H1 (cell line): ENCODE measurements around the gene KIDINS220. TPM values are rescaled to one million over a fixed set of nuclear protein-coding genes. Genes with fewer than 3 reads are reported as not detected.
A peak's percentile ranks its signal among the peaks of the same experiment; 100 is the strongest.

Source experiments
- BACH1 ChIP-seq: IDR thresholded peaks from 2 replicates; pipeline ENCODE4 v1.6.1; 2012; ENCODE audit warnings: low read length, improper control_type of control experiment
- BRCA1 ChIP-seq: IDR thresholded peaks from 2 replicates; pipeline ENCODE4 v1.6.1; 2012; ENCODE audit warnings: low read depth, low read length, improper control_type of control experiment
- CBX5 ChIP-seq: fragments of 300-800, 300-1000 bp; sonication (generic); IDR thresholded peaks from 2 replicates; pipeline ENCODE4 v1.7.1; 2016; ENCODE audit warnings: antibody characterized with exemption, low read length, low read depth
- CHD7 ChIP-seq: fragments of 300-600 bp; sonication (generic); IDR thresholded peaks from 2 replicates; pipeline ENCODE4 v1.7.1; 2012; ENCODE audit warnings: low read length, moderate library complexity, mild to moderate bottlenecking, inconsistent platforms; ENCODE audit not compliant: insufficient replicate concordance
- RFX5 ChIP-seq: IDR thresholded peaks from 2 replicates; pipeline ENCODE4 v1.6.1; 2011; ENCODE audit warnings: low read depth, low read length, improper control_type of control experiment, borderline replicate concordance
- TAF1 ChIP-seq: IDR thresholded peaks from 2 replicates; pipeline ENCODE4 v1.6.1; 2011; ENCODE audit warnings: mild to moderate bottlenecking, low read depth, low read length
- USF2 ChIP-seq: IDR thresholded peaks from 2 replicates; pipeline ENCODE4 v1.6.1; 2011; ENCODE audit warnings: low read length, improper control_type of control experiment
- polyA plus RNA-seq, 7 experiments: library from polyadenylated mRNA; depleted of rRNA in 3 of 7; stranded (reverse) in 5 of 7; unstranded in 2 of 7; fragments of >200 nt in 5 of 7; fragments of 200-250 nt in 2 of 7; gene quantifications; 1 replicate in 5 of 7; 2 replicates in 1 of 7; 4 replicates in 1 of 7; pipeline versions ENCODE4 v1.2.1 to v1.2.3, GENCODE V29; 2011 to 2013; ENCODE audit warnings: missing spikeins in 2 of 7, mixed read lengths in 2 of 7
- total RNA-seq: library from RNA; stranded (reverse); fragmentation: NEBNext Ultra II Directional; extraction: Animal tissue kit (Norgen Biotek cat#: 25700); gene quantifications from 2 replicates; pipeline ENCODE4 v1.2.1, GENCODE V29; 2021

The KIDINS220 gene
- total and polyA plus RNA-seq, 2 of the 8 experiments (the other 6 are each of a cell fraction or from before 2014, with no cell fraction given): 21.2 to 27.1 TPM

DNA sequence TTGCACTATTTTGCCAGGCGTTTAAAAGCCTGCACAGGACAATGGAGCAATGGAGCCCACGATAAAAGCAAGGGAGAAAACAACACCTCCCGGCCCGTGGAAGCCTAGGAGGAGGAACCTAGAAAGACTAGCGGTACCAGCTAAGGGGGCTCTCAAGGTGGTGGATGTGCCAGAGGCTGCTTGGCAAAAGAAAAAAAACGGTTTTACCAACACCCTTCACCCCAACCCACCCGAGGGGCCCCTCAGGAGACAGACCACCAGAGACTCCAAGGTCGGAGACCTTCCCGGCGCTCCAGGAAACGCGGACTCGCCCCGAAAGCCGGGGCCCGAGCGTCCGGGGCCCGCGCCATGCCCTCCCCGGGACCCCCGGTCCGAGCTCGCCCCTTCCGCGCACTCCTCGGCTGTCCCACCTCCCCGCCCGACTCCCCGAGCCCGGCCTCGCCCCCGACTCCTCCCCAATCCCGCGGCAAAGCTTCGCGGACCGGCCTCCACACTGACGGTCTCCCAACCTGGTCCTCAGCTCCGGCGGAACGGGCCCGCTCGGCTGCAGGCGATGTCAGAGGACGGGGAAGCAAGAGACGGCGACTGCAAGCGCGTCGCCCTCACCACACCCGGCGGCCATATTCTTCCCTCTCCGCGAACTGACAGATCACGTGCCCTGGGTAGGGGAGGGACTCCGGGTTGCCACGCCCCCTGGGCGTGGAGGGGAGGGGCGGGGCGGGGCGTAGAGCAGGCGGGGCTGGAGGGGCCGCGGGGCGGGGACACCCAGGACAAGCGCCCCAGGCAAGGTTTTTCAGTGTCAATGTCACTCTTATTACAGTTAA lies at the start of gene KIDINS220 (continued):
- TF ChIP-seq CHD7 (no peak), BRCA1 (no peak), BACH1 (no peak), CBX5 (no peak), TAF1 (peak; percentile 90), USF2 (peak; percentile 86), RFX5 (no peak)
